GM12878 (cell line): ENCODE results near the gene NOTCH1. TPM values are rescaled to one million over a fixed set of nuclear protein-coding genes. Genes with fewer than 3 reads are reported as not detected.

Experiments used
- ATAC-seq: fragments of 200-7000 bp; cut with Tn5 transposase; 3 replicates; pipeline ENCODE4 v1.9.1; 2020; ENCODE audit warnings: mild to moderate bottlenecking, moderate library complexity
- BruUV-seq: library from RNA; stranded (reverse); fragments of 400-500 nt; replicated peaks from 2 replicates; lab custom pipeline; 2021; lab: Mats Ljungman, UMichigan
- CTCF ChIA-PET: fragments of 300-600 bp; sonication (Branson Sonifier 250); formaldehyde crosslinking; extraction: SDS; loops from one replicate; lab custom pipeline; 2021; ENCODE audit warnings: inconsistent platforms; lab: Yijun Ruan, JAX
- POLR2A ChIA-PET: fragments of 350-600 bp; formaldehyde crosslinking; extraction: SDS; loops from one replicate; lab custom pipeline; 2021; ENCODE audit warnings: inconsistent platforms; lab: Charles Lee
- RAD21 ChIA-PET: fragments of 300-600 bp; sonication (Branson Sonifier 250); formaldehyde crosslinking; loops from one replicate; lab custom pipeline; 2023; ENCODE audit warnings: antibody characterized with exemption; ENCODE audit not compliant: unreplicated experiment; lab: Charles Lee
- SMC1A ChIA-PET: fragments of 300-600 bp; sonication (Branson Sonifier 250); formaldehyde crosslinking; loops from one replicate; lab custom pipeline; 2023; ENCODE audit not compliant: unreplicated experiment, uncharacterized antibody; lab: Charles Lee
- DNase-seq: peaks from one replicate; pipeline ENCODE4 v3.0.0-alpha.2; 2011; ENCODE audit warnings: low read depth, low spot score
- FAIRE-seq: peaks from 3 replicates; lab custom pipeline; 2011; peaks lifted over from hg19 to GRCh38; lab: Jason Lieb, UNC
- H2AFZ ChIP-seq: 2 replicates; pipeline ENCODE4 v1.6.0; 2011; ENCODE audit warnings: low read depth, low read length, control low read depth; ENCODE audit not compliant: control insufficient read depth
- H3K27ac ChIP-seq: 2 replicates; pipeline ENCODE4 v1.5.1; 2011; ENCODE audit warnings: control low read depth; ENCODE audit not compliant: control insufficient read depth, insufficient read depth
- H3K27me3 ChIP-seq, 2 experiments: replicated peaks in 1 of 2; 2 replicates each; pipeline versions ENCODE4 v1.6.0 to v1.6.1; 2011; ENCODE audit warnings: low read length in 1 of 2; ENCODE audit not compliant: control insufficient read depth in 2 of 2, insufficient read depth in 2 of 2
- H3K36me3 ChIP-seq, 2 experiments: 2 replicates each; pipeline ENCODE4 v1.5.1; 2011; ENCODE audit warnings: low read length in 1 of 2; ENCODE audit not compliant: control insufficient read depth in 2 of 2, insufficient read depth in 2 of 2
- H3K4me1 ChIP-seq: 2 replicates; pipeline ENCODE4 v1.6.1; 2011; ENCODE audit warnings: mild to moderate bottlenecking, low read length, moderate library complexity, mixed read lengths; ENCODE audit not compliant: control insufficient read depth, insufficient read depth
- H3K4me2 ChIP-seq: 2 replicates; pipeline ENCODE4 v1.6.0; 2011; ENCODE audit warnings: control low read depth; ENCODE audit not compliant: control insufficient read depth, insufficient read depth
- H3K4me3 ChIP-seq: fragments of 200-600 bp; sonication (generic); 2 replicates; pipeline ENCODE4 v1.5.1; 2016
- H3K79me2 ChIP-seq: 2 replicates; pipeline ENCODE4 v1.6.0; 2011; ENCODE audit warnings: low read length; ENCODE audit not compliant: control insufficient read depth, insufficient read depth
- H3K9ac ChIP-seq: 2 replicates; pipeline ENCODE4 v1.8.0; 2011; ENCODE audit warnings: low read length, control low read depth, mixed read lengths; ENCODE audit not compliant: control insufficient read depth, insufficient read depth
- H3K9me3 ChIP-seq: replicated peaks from 3 replicates; pipeline ENCODE4 v1.5.1; 2011; ENCODE audit warnings: mild to moderate bottlenecking, low read length; ENCODE audit not compliant: control insufficient read depth, insufficient read depth
- H4K20me1 ChIP-seq: 2 replicates; pipeline ENCODE4 v1.6.0; 2011; ENCODE audit not compliant: control insufficient read depth, insufficient read depth
- BCLAF1 ChIP-seq: fragments of 450-650 bp; IDR thresholded peaks from 2 replicates; pipeline ENCODE4 v1.6.1; 2017; ENCODE audit warnings: antibody characterized with exemption, mild to moderate bottlenecking, moderate library complexity
- CHD4 ChIP-seq: fragments of 200-600 bp; sonication (generic); IDR thresholded peaks from 2 replicates; pipeline ENCODE4 v1.6.1; 2016; ENCODE audit warnings: mild to moderate bottlenecking
- MYB ChIP-seq: fragments of 150-350 bp; IDR thresholded peaks from 2 replicates; pipeline ENCODE4 v1.6.1; 2014; ENCODE audit warnings: mild to moderate bottlenecking, low read depth, low read length, borderline replicate concordance
- MYC ChIP-seq: IDR thresholded peaks from 2 replicates; pipeline ENCODE4 v1.6.1; 2011; ENCODE audit warnings: mild to moderate bottlenecking, low read length, moderate library complexity, inconsistent platforms; ENCODE audit not compliant: insufficient read depth, insufficient replicate concordance, insufficient read length, severe bottlenecking
- SMAD5 ChIP-seq: IDR thresholded peaks from 2 replicates; pipeline ENCODE4 v1.6.1; 2016; ENCODE audit warnings: antibody characterized with exemption, low read depth
- ZNF274 ChIP-seq: IDR thresholded peaks from one replicate; pipeline ENCODE4 v1.8.0; 2011; ENCODE audit not compliant: insufficient read length, insufficient read depth
- WGBS: methylation state at CpG from one replicate; pipeline ENCODE4 v1.1.6; 2016; ENCODE audit warnings: low lambda C conversion rate; ENCODE audit not compliant: insufficient replicate concordance, insufficient coverage; ENCODE audit errors: missing lambda C conversion rate; 5-methylcytosine and 5-hydroxymethylcytosine counted together
- in situ Hi-C: fragments of 300-500 bp; cut with MboI; formaldehyde crosslinking; loops from 9 replicates; pipeline ENCODE4 v1.14.3; 2018; ENCODE audit warnings: mixed read lengths
- intact Hi-C: fragments of 100-400 bp; cut with micrococcal nuclease; formaldehyde crosslinking; loops from one replicate; pipeline ENCODE4 v1.14.2; 2022; ENCODE audit not compliant: unreplicated experiment
- polyA plus RNA-seq, 11 experiments: library from polyadenylated mRNA; depleted of rRNA in 4 of 11; unstranded in 6 of 11; stranded (reverse) in 5 of 11; fragments of >200 nt; fragmentation: Nextera tagmentation in 4 of 11; fragmentation: Illumina TruSeq in 1 of 11; extraction: Ambion mirVana in 4 of 11; extraction: Trizol in 1 of 11; gene quantifications; 1 replicate in 1 of 11; 2 replicates in 10 of 11; pipeline versions ENCODE4 v1.2.1 to v1.2.3, GENCODE V29; 2011 to 2016; ENCODE audit warnings: inconsistent platforms in 2 of 11, missing spikeins in 2 of 11, low read depth in 1 of 11
- total RNA-seq, 4 experiments: library from RNA; depleted of rRNA in 3 of 4; stranded (reverse); fragments of >200 nt in 3 of 4; fragmentation: Illumina TruSeq in 1 of 4; extraction: Trizol in 1 of 4; gene quantifications; 2 replicates each; pipeline versions ENCODE4 v1.2.1 to v1.2.3, GENCODE V29; 2013 to 2021
- TF ChIP-seq, protein P1 (sequence below): IDR thresholded peaks from 2 replicates; pipeline ENCODE4 v1.6.1; 2011; ENCODE audit warnings: borderline replicate concordance, low read depth, mild to moderate bottlenecking, moderate library complexity, mixed read lengths, low read length; ENCODE audit not compliant: insufficient read depth; ENCODE audit errors: extremely low read length

Gene NOTCH1
- total and polyA plus RNA-seq, 10 of the 15 experiments (the other 5 are each of a cell fraction or from before 2014, with no cell fraction given) = 0.02 to 40.0 (median 3.7) TPM

DNA sequence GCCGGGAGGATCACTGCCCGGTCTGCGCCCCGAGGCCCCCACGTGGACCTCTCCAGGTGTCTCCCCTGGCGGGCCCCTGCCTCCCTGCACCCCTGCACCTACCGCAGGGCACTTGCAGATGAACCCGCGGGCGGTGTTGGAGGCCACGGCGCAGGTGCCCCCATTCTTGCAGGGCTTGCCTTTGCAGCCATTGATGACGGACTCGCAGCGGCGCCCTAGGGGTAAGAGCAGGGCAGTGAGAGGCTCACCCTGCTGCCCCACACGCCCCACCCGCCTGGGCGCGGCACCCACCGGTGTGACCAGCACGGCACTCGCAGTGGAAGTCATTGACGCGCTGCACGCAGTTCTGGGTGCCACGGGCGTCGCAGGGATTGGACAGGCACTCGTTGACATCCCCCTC is 39.4 kb downstream of the NOTCH1 start:
- H3K27me3 ChIP-seq = no peaks in the 10 kb centered on the region
- no peak overlapping the region for H3K9ac ChIP-seq
- ChIA-PET POLR2A (no interaction called here), RAD21 (no interaction called here), SMC1A (no interaction called here)
- H3K4me3 ChIP-seq = no peak overlapping the region
- ATAC-seq (no peak), FAIRE-seq (no peak)
- BruUV-seq = no TSS peak
- peaks cover 0 to 61% of the 10 kb centered on the region in 2 experiments; a peak in 2 of 4 replicates for H3K36me3 ChIP-seq
- no peak overlapping the region for H3K4me2 ChIP-seq
- H4K20me1 ChIP-seq = no peaks in the 10 kb centered on the region
- in situ Hi-C loops = no loop called here
- no peaks in the 10 kb centered on the region for H3K9me3 ChIP-seq
- 95% methylated on average over 30 of the region's 30 CpGs for WGBS
- TF ChIP-seq, protein P1, sequence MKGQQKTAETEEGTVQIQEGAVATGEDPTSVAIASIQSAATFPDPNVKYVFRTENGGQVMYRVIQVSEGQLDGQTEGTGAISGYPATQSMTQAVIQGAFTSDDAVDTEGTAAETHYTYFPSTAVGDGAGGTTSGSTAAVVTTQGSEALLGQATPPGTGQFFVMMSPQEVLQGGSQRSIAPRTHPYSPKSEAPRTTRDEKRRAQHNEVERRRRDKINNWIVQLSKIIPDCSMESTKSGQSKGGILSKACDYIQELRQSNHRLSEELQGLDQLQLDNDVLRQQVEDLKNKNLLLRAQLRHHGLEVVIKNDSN = no peak
- TF ChIP-seq MYC = no peak
- TF ChIP-seq SMAD5 = no peak
- no peak for TF ChIP-seq MYB
- TF ChIP-seq CHD4 = no peak
- no peak for TF ChIP-seq BCLAF1
- no peak for TF ChIP-seq ZNF274
- TF ChIP-seq, all 136 proteins: peak for 0
- intact Hi-C loops = no loop called here
- CTCF ChIA-PET = no interaction called here
- Histone ChIP-seq H2AFZ (no peak overlapping the region), H3K79me2 (no peaks in the 10 kb centered on the region), H3K4me1 (no peaks in the 10 kb centered on the region), H3K27ac (no peak overlapping the region)
- no peak for DNase-seq
